WTC11 (cell line): ENCODE data around the gene PMIS2. TPM values are rescaled to one million over a fixed set of nuclear protein-coding genes. Genes with fewer than 3 reads are reported as not detected.

Experiments
- AR ChIP-seq: fragments of 250-450 bp; sonication (Bioruptor Pico); IDR thresholded peaks from 2 replicates; pipeline ENCODE4 v1.9.0; 2021; ENCODE audit warnings: mild to moderate bottlenecking
- CBFB ChIP-seq: sonication (generic); formaldehyde crosslinking; IDR thresholded peaks from 2 replicates; pipeline ENCODE4 v1.8.1; 2022; ENCODE audit warnings: mild to moderate bottlenecking, low read depth, missing genetic modification reagents
- E2F4 ChIP-seq: sonication (generic); formaldehyde crosslinking; IDR thresholded peaks from 2 replicates; pipeline ENCODE4 v1.8.1; 2022; ENCODE audit warnings: low read depth, mild to moderate bottlenecking, moderate library complexity, missing genetic modification reagents, borderline replicate concordance
- EMX1 ChIP-seq: fragments of 250-450 bp; sonication (Bioruptor Pico); IDR thresholded peaks from 2 replicates; pipeline ENCODE4 v1.8.0; 2021; ENCODE audit warnings: mild to moderate bottlenecking
- FOXJ3 ChIP-seq: sonication (generic); formaldehyde crosslinking; IDR thresholded peaks from 2 replicates; pipeline ENCODE4 v1.9.0; 2021; ENCODE audit warnings: missing genetic modification reagents, mild to moderate bottlenecking, borderline replicate concordance
- FOXK1 ChIP-seq: sonication (generic); formaldehyde crosslinking; IDR thresholded peaks from 2 replicates; pipeline ENCODE4 v1.8.0; 2022; ENCODE audit warnings: mild to moderate bottlenecking, moderate library complexity, missing genetic modification reagents
- GABPB1 ChIP-seq: sonication (generic); formaldehyde crosslinking; IDR thresholded peaks from 2 replicates; pipeline ENCODE4 v1.8.1; 2023; ENCODE audit warnings: mild to moderate bottlenecking, missing genetic modification reagents
- GTF2I ChIP-seq: fragments of 250-450 bp; sonication (Bioruptor Pico); conservative IDR thresholded peaks from 2 replicates; pipeline ENCODE4 v1.4.0; 2021; ENCODE audit warnings: mild to moderate bottlenecking
- IRF1 ChIP-seq: sonication (generic); formaldehyde crosslinking; IDR thresholded peaks from 2 replicates; pipeline ENCODE4 v1.8.0; 2023; ENCODE audit warnings: missing genetic modification reagents
- JUN ChIP-seq: sonication (generic); formaldehyde crosslinking; IDR thresholded peaks from 2 replicates; pipeline ENCODE4 v1.8.0; 2023; ENCODE audit warnings: mild to moderate bottlenecking, missing genetic modification reagents
- MLX ChIP-seq: sonication (generic); formaldehyde crosslinking; IDR thresholded peaks from 2 replicates; pipeline ENCODE4 v1.8.1; 2023; ENCODE audit warnings: mild to moderate bottlenecking, missing genetic modification reagents, moderate library complexity
- NFYB ChIP-seq: sonication (generic); formaldehyde crosslinking; conservative IDR thresholded peaks from 2 replicates; pipeline ENCODE4 v1.8.0; 2022; ENCODE audit warnings: low read depth, missing genetic modification reagents
- OVOL2 ChIP-seq: fragments of 250-450 bp; sonication (Bioruptor Pico); IDR thresholded peaks from 2 replicates; pipeline ENCODE4 v1.9.0; 2021; ENCODE audit warnings: mild to moderate bottlenecking, borderline replicate concordance
- SMAD3 ChIP-seq: sonication (generic); formaldehyde crosslinking; IDR thresholded peaks from 2 replicates; pipeline ENCODE4 v1.8.0; 2022; ENCODE audit warnings: missing genetic modification reagents, mild to moderate bottlenecking, borderline replicate concordance
- STAT6 ChIP-seq: sonication (generic); formaldehyde crosslinking; conservative IDR thresholded peaks from 2 replicates; pipeline ENCODE4 v1.8.1; 2023; ENCODE audit warnings: mild to moderate bottlenecking, low read depth, missing genetic modification reagents, moderate library complexity
- TCF7 ChIP-seq: sonication (generic); formaldehyde crosslinking; IDR thresholded peaks from 2 replicates; pipeline ENCODE4 v1.8.0; 2022; ENCODE audit warnings: mild to moderate bottlenecking, low read depth, missing genetic modification reagents, moderate library complexity
- TEAD1 ChIP-seq: sonication (generic); formaldehyde crosslinking; IDR thresholded peaks from 2 replicates; pipeline ENCODE4 v1.8.0; 2022; ENCODE audit warnings: mild to moderate bottlenecking, missing genetic modification reagents
- ZNF121 ChIP-seq: sonication (generic); formaldehyde crosslinking; IDR thresholded peaks from 2 replicates; pipeline ENCODE4 v1.8.0; 2023; ENCODE audit warnings: missing genetic modification reagents
- ZNF263 ChIP-seq: sonication (generic); formaldehyde crosslinking; IDR thresholded peaks from 2 replicates; pipeline ENCODE4 v1.8.1; 2022; ENCODE audit warnings: low read depth, mild to moderate bottlenecking, moderate library complexity, missing genetic modification reagents
- ZNF396 ChIP-seq: fragments of 250-450 bp; sonication (Bioruptor Pico); IDR thresholded peaks from 2 replicates; pipeline ENCODE4 v1.8.0; 2021; ENCODE audit warnings: mild to moderate bottlenecking, moderate library complexity, borderline replicate concordance
- ZNF425 ChIP-seq: fragments of 250-450 bp; sonication (Bioruptor Pico); conservative IDR thresholded peaks from 2 replicates; pipeline ENCODE4 v1.9.0; 2021; ENCODE audit warnings: mild to moderate bottlenecking
- ZNF512 ChIP-seq: sonication (generic); formaldehyde crosslinking; IDR thresholded peaks from 2 replicates; pipeline ENCODE4 v1.8.1; 2022; ENCODE audit warnings: missing genetic modification reagents, borderline replicate concordance
- ZSCAN18 ChIP-seq: fragments of 250-450 bp; sonication (Bioruptor Pico); IDR thresholded peaks from 2 replicates; pipeline ENCODE4 v2.1.2; 2022; ENCODE audit warnings: mild to moderate bottlenecking, moderate library complexity
- total RNA-seq: library from RNA; stranded (reverse); gene quantifications from 3 replicates; pipeline ENCODE4 v1.2.3, GENCODE V29; 2021

PMIS2 gene
- total RNA-seq, 1 experiment from 2014 or later = not detected

GRCh38 chr19:35612559-35613321 lies 26.8 kb downstream of the PMIS2 start, which contains the start of gene HAUS5 (continued):
- no peak for TF ChIP-seq STAT6 (CRISPR knock-in tag)
- TF ChIP-seq TCF7 (CRISPR knock-in tag) = no peak
- TF ChIP-seq FOXJ3 (CRISPR knock-in tag) = no peak
- TF ChIP-seq TEAD1 = no peak
- 0 out of 2 replicates have a peak, but pooled peaks have one; percentile 28 for TF ChIP-seq E2F4
- no peak for TF ChIP-seq ZSCAN18
- TF ChIP-seq ZNF425 = no peak
- TF ChIP-seq FOXK1 = peak; percentile 85; the same call in 1 of the 2 replicates
- TF ChIP-seq ZNF121 (CRISPR knock-in tag) = no peak
- TF ChIP-seq IRF1 (CRISPR knock-in tag) = no peak
- no peak for TF ChIP-seq AR (CRISPR knock-in tag)
- no peak for TF ChIP-seq ZNF396
- no peak for TF ChIP-seq MLX (CRISPR knock-in tag)
- no peak for TF ChIP-seq ZNF512 (CRISPR knock-in tag)
- 0 out of 2 replicates have a peak, but pooled peaks have one; percentile 20 for TF ChIP-seq OVOL2 (CRISPR knock-in tag)
- TF ChIP-seq JUN (CRISPR knock-in tag) = no peak
- TF ChIP-seq ZNF263 (CRISPR knock-in tag) = no peak
- no peak for TF ChIP-seq NFYB (CRISPR knock-in tag)
- TF ChIP-seq GTF2I (CRISPR knock-in tag) = no peak
- TF ChIP-seq EMX1 = no peak
- TF ChIP-seq CBFB (CRISPR knock-in tag) = no peak
- TF ChIP-seq GABPB1 = 0 out of 2 replicates have a peak, but pooled peaks have one; percentile 40
- TF ChIP-seq SMAD3 (CRISPR knock-in tag) = no peak
